GM12878 (cell line): ENCODE data around the gene NME5. TPM values are rescaled to one million over a fixed set of nuclear protein-coding genes. Genes with fewer than 3 reads are reported as not detected.
A peak's percentile ranks its signal among the peaks of the same experiment; 100 is the strongest.

Experiments
- ATAC-seq: fragments of 200-7000 bp; cut with Tn5 transposase; 3 replicates; pipeline ENCODE4 v1.9.1; 2020; ENCODE audit warnings: mild to moderate bottlenecking, moderate library complexity
- BruUV-seq: library from RNA; stranded (reverse); fragments of 400-500 nt; replicated peaks from 2 replicates; lab custom pipeline; 2021; lab: Mats Ljungman, UMichigan
- CTCF ChIA-PET: fragments of 300-600 bp; sonication (Branson Sonifier 250); formaldehyde crosslinking; extraction: SDS; loops from one replicate; lab custom pipeline; 2021; ENCODE audit warnings: inconsistent platforms; lab: Yijun Ruan, JAX
- POLR2A ChIA-PET: fragments of 350-600 bp; formaldehyde crosslinking; extraction: SDS; loops from one replicate; lab custom pipeline; 2021; ENCODE audit warnings: inconsistent platforms; lab: Charles Lee
- RAD21 ChIA-PET: fragments of 300-600 bp; sonication (Branson Sonifier 250); formaldehyde crosslinking; loops from one replicate; lab custom pipeline; 2023; ENCODE audit warnings: antibody characterized with exemption; ENCODE audit not compliant: unreplicated experiment; lab: Charles Lee
- SMC1A ChIA-PET: fragments of 300-600 bp; sonication (Branson Sonifier 250); formaldehyde crosslinking; loops from one replicate; lab custom pipeline; 2023; ENCODE audit not compliant: unreplicated experiment, uncharacterized antibody; lab: Charles Lee
- DNase-seq: peaks from one replicate; pipeline ENCODE4 v3.0.0-alpha.2; 2011; ENCODE audit warnings: low read depth, low spot score
- FAIRE-seq: peaks from 3 replicates; lab custom pipeline; 2011; peaks lifted over from hg19 to GRCh38; lab: Jason Lieb, UNC
- H2AFZ ChIP-seq: 2 replicates; pipeline ENCODE4 v1.6.0; 2011; ENCODE audit warnings: low read depth, low read length, control low read depth; ENCODE audit not compliant: control insufficient read depth
- H3K27ac ChIP-seq: 2 replicates; pipeline ENCODE4 v1.5.1; 2011; ENCODE audit warnings: control low read depth; ENCODE audit not compliant: control insufficient read depth, insufficient read depth
- H3K27me3 ChIP-seq, 2 experiments: replicated peaks in 1 of 2; 2 replicates each; pipeline versions ENCODE4 v1.6.0 to v1.6.1; 2011; ENCODE audit warnings: low read length in 1 of 2; ENCODE audit not compliant: control insufficient read depth in 2 of 2, insufficient read depth in 2 of 2
- H3K36me3 ChIP-seq, 2 experiments: 2 replicates each; pipeline ENCODE4 v1.5.1; 2011; ENCODE audit warnings: low read length in 1 of 2; ENCODE audit not compliant: control insufficient read depth in 2 of 2, insufficient read depth in 2 of 2
- H3K4me1 ChIP-seq: 2 replicates; pipeline ENCODE4 v1.6.1; 2011; ENCODE audit warnings: mild to moderate bottlenecking, low read length, moderate library complexity, mixed read lengths; ENCODE audit not compliant: control insufficient read depth, insufficient read depth
- H3K4me2 ChIP-seq: 2 replicates; pipeline ENCODE4 v1.6.0; 2011; ENCODE audit warnings: control low read depth; ENCODE audit not compliant: control insufficient read depth, insufficient read depth
- H3K4me3 ChIP-seq: fragments of 200-600 bp; sonication (generic); 2 replicates; pipeline ENCODE4 v1.5.1; 2016
- H3K79me2 ChIP-seq: 2 replicates; pipeline ENCODE4 v1.6.0; 2011; ENCODE audit warnings: low read length; ENCODE audit not compliant: control insufficient read depth, insufficient read depth
- H3K9ac ChIP-seq: 2 replicates; pipeline ENCODE4 v1.8.0; 2011; ENCODE audit warnings: low read length, control low read depth, mixed read lengths; ENCODE audit not compliant: control insufficient read depth, insufficient read depth
- H3K9me3 ChIP-seq: replicated peaks from 3 replicates; pipeline ENCODE4 v1.5.1; 2011; ENCODE audit warnings: mild to moderate bottlenecking, low read length; ENCODE audit not compliant: control insufficient read depth, insufficient read depth
- H4K20me1 ChIP-seq: 2 replicates; pipeline ENCODE4 v1.6.0; 2011; ENCODE audit not compliant: control insufficient read depth, insufficient read depth
- EP300 ChIP-seq, 2 experiments: fragments of 150-350 bp in 1 of 2; IDR thresholded peaks; 2 replicates each; pipeline ENCODE4 v1.6.1; 2011 to 2012; ENCODE audit warnings: low read depth in 2 of 2, low read length in 2 of 2, borderline replicate concordance in 1 of 2, improper control_type of control experiment in 1 of 2, inconsistent platforms in 1 of 2; ENCODE audit not compliant: control insufficient read depth in 1 of 2
- IRF4 ChIP-seq: IDR thresholded peaks from 2 replicates; pipeline ENCODE4 v1.6.1; 2011; ENCODE audit warnings: low read depth, low read length
- PAX8 ChIP-seq: fragments of 450-650 bp; IDR thresholded peaks from 2 replicates; pipeline ENCODE4 v1.6.1; 2017; ENCODE audit warnings: mild to moderate bottlenecking, moderate library complexity
- RAD21 ChIP-seq: IDR thresholded peaks from 2 replicates; pipeline ENCODE4 v1.6.1; 2011; ENCODE audit warnings: mild to moderate bottlenecking, low read depth, low read length, moderate library complexity; ENCODE audit not compliant: insufficient read depth
- RUNX3 ChIP-seq: IDR thresholded peaks from 2 replicates; pipeline ENCODE4 v1.6.1; 2012; ENCODE audit warnings: low read length, inconsistent platforms
- WGBS: methylation state at CpG from one replicate; pipeline ENCODE4 v1.1.6; 2016; ENCODE audit warnings: low lambda C conversion rate; ENCODE audit not compliant: insufficient replicate concordance, insufficient coverage; ENCODE audit errors: missing lambda C conversion rate; 5-methylcytosine and 5-hydroxymethylcytosine counted together
- in situ Hi-C: fragments of 300-500 bp; cut with MboI; formaldehyde crosslinking; loops from 9 replicates; pipeline ENCODE4 v1.14.3; 2018; ENCODE audit warnings: mixed read lengths
- intact Hi-C: fragments of 100-400 bp; cut with micrococcal nuclease; formaldehyde crosslinking; loops from one replicate; pipeline ENCODE4 v1.14.2; 2022; ENCODE audit not compliant: unreplicated experiment
- polyA plus RNA-seq, 11 experiments: library from polyadenylated mRNA; depleted of rRNA in 4 of 11; unstranded in 6 of 11; stranded (reverse) in 5 of 11; fragments of >200 nt; fragmentation: Nextera tagmentation in 4 of 11; fragmentation: Illumina TruSeq in 1 of 11; extraction: Ambion mirVana in 4 of 11; extraction: Trizol in 1 of 11; gene quantifications; 1 replicate in 1 of 11; 2 replicates in 10 of 11; pipeline versions ENCODE4 v1.2.1 to v1.2.3, GENCODE V29; 2011 to 2016; ENCODE audit warnings: inconsistent platforms in 2 of 11, missing spikeins in 2 of 11, low read depth in 1 of 11
- total RNA-seq, 4 experiments: library from RNA; depleted of rRNA in 3 of 4; stranded (reverse); fragments of >200 nt in 3 of 4; fragmentation: Illumina TruSeq in 1 of 4; extraction: Trizol in 1 of 4; gene quantifications; 2 replicates each; pipeline versions ENCODE4 v1.2.1 to v1.2.3, GENCODE V29; 2013 to 2021
- TF ChIP-seq, protein P1 (sequence below): fragments of 450-650 bp; IDR thresholded peaks from 2 replicates; pipeline ENCODE4 v1.6.1; 2017; ENCODE audit warnings: mild to moderate bottlenecking
- TF ChIP-seq, protein P2 (sequence below): fragments of 450-650 bp; IDR thresholded peaks from 2 replicates; pipeline ENCODE4 v1.6.1; 2016; ENCODE audit warnings: mild to moderate bottlenecking

NME5 gene
- total and polyA plus RNA-seq, 10 of the 15 experiments (the other 5 are each of a cell fraction or from before 2014, with no cell fraction given), result 0.22 to 0.52 TPM; not detected in 8

DNA sequence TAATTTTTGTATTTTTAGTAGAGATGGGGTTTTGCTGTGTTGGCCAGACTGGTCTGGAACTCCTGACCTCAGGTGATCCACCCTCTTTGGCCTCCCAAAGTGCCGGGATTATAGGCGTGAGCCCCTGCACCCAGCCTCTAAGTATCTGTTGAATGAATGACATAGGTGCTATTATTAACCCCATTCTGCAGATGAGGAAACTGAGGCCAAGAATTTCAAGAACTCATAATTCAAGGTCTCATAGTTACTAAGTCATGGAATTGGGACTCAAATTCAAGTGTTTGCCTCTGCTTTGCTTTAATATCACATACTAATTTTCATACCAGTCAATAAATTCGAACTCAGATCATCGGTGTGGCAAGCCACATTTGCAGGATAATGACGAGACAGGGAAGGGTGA lies 41.6 kb upstream of the NME5 start:
- Histone ChIP-seq H4K20me1 (no peaks in the 10 kb centered on the region), H3K9me3 (no peaks in the 10 kb centered on the region), H3K79me2 (peaks cover 34% of the 10 kb centered on the region), H3K9ac (no peak overlapping the region; the same call in 1 of the 2 replicates), H3K36me3 (peaks cover 29 to 30% of the 10 kb centered on the region in 2 experiments), H3K4me1 (peaks cover 10% of the 10 kb centered on the region), H3K4me2 (no peak overlapping the region; the same call in 1 of the 2 replicates), H3K27me3 (no peaks in the 10 kb centered on the region), H3K27ac (no peak overlapping the region), H2AFZ (no peak overlapping the region), H3K4me3 (0 out of 2 replicates have a peak overlapping the region, but pooled peaks have one; percentile 87)
- intact Hi-C loops (loop anchor here (1.0 kb wide), 5 partner anchors 102 to 367 kb away; no protein-coding TSS in a partner anchor), in situ Hi-C loops (loop anchor here (10.0 to 25.0 kb wide), 2 partner anchors 234 to 331 kb away; no protein-coding TSS in a partner anchor)
- TF ChIP-seq RAD21, result no peak
- TF ChIP-seq EP300 (IDR thresholded peaks at IDR 0.05; ENCODE audit: borderline replicate concordance in 1 of 2, control insufficient read depth in 1 of 2, low read depth in 2 of 2, low read length in 2 of 2), result no peak
- TF ChIP-seq, protein P1, sequence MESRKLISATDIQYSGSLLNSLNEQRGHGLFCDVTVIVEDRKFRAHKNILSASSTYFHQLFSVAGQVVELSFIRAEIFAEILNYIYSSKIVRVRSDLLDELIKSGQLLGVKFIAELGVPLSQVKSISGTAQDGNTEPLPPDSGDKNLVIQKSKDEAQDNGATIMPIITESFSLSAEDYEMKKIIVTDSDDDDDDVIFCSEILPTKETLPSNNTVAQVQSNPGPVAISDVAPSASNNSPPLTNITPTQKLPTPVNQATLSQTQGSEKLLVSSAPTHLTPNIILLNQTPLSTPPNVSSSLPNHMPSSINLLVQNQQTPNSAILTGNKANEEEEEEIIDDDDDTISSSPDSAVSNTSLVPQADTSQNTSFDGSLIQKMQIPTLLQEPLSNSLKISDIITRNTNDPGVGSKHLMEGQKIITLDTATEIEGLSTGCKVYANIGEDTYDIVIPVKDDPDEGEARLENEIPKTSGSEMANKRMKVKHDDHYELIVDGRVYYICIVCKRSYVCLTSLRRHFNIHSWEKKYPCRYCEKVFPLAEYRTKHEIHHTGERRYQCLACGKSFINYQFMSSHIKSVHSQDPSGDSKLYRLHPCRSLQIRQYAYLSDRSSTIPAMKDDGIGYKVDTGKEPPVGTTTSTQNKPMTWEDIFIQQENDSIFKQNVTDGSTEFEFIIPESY, result no peak
- no peak for TF ChIP-seq PAX8
- TF ChIP-seq, protein P2, sequence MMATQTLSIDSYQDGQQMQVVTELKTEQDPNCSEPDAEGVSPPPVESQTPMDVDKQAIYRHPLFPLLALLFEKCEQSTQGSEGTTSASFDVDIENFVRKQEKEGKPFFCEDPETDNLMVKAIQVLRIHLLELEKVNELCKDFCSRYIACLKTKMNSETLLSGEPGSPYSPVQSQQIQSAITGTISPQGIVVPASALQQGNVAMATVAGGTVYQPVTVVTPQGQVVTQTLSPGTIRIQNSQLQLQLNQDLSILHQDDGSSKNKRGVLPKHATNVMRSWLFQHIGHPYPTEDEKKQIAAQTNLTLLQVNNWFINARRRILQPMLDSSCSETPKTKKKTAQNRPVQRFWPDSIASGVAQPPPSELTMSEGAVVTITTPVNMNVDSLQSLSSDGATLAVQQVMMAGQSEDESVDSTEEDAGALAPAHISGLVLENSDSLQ, result no peak
- TF ChIP-seq IRF4, result no peak
- TF ChIP-seq RUNX3, result no peak
- BruUV-seq, result no TSS peak
- ChIA-PET SMC1A (interaction anchor here (0.7 to 3.6 kb wide), 7 partner anchors 16 to 385 kb away, joined by 3 to 20 read pairs (median 3); no protein-coding TSS in a partner anchor), RAD21 (interaction anchor here (0.9 to 1.6 kb wide), 6 partner anchors 14 to 367 kb away, joined by 3 to 5 read pairs (median 4); no protein-coding TSS in a partner anchor), POLR2A (no interaction called here), CTCF (interaction anchor here (0.6 to 6.5 kb wide), 20 partner anchors 9 to 1364 kb away, joined by 3 to 46 read pairs (median 4); partner anchors contain the start of genes CDC25C, EGR1 and KDM3B)
- DNase-seq, result no peak
- WGBS, result 83% methylated on average over 5 of the region's 5 CpGs
- FAIRE-seq, result no peak
- ATAC-seq, result no peak
